ENCODE measurements around the gene ZC3H18.

The ZC3H18 gene

GRCh38 chr16:88640039-88640495, 69.9 kb downstream of the ZC3H18 start:
- no peak for TF ChIP-seq JUND (IDR thresholded peaks at IDR 0.05; ENCODE audit: low read depth)
- no peak for DNase-seq (ENCODE audit: low read depth in 1 of 2, low spot score in 1 of 2)
- in situ Hi-C loops (cut with HindIII; ENCODE audit: low pct_unique_long_range_greater_than_20kb, low sequenced_read_pairs), result no loop called here

DNA sequence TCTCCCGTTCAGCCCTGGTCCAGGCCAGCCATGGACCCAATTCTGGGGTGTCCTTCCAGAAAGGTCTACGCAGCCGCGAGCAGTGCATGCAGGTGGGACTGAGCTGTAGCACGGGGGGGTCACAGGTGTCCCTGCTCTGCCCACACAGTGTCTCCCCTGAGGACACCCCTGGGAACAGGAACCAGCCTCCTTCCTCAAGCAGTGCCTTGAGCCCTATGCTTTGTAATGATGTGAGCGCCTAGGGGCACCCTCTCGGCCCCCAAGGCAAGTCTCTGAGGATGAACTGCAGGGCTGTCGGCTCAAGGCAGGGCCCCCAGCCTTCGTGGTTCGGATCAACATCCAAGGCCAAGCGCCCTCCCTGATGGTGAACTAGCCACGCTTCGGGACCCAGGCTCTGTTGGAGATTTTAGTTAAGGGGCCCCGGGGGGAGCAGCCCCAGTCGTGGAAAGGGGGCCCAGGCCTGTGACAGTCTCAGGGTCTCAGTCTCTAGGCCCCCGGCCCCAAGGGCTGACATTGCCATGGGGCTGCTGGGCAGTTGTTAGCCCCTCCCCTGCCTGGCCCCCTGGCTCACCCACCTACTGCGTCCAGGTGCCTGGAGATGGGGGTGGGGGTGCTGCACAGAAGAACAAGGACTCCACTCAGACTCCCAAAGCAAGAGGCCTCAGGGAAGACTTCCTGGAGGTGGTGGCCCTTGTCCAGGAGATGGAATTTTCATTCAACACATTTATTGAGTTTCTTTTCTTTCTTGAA, 70.5 kb downstream of the ZC3H18 start:
- TF ChIP-seq JUND (IDR thresholded peaks at IDR 0.05; ENCODE audit: low read depth), result no peak
- in situ Hi-C loops (cut with HindIII; ENCODE audit: low pct_unique_long_range_greater_than_20kb, low sequenced_read_pairs), result no loop called here
- DNase-seq (ENCODE audit: low read depth in 1 of 2, low spot score in 1 of 2), result no peak

GRCh38 chr16:88642881-88643643, 72.9 kb downstream of the ZC3H18 start:
- no peak for TF ChIP-seq JUND (IDR thresholded peaks at IDR 0.05; ENCODE audit: low read depth)
- in situ Hi-C loops (cut with HindIII; ENCODE audit: low pct_unique_long_range_greater_than_20kb, low sequenced_read_pairs), result no loop called here
- DNase-seq (ENCODE audit: low read depth in 1 of 2, low spot score in 1 of 2), result no peak

- no peak for TF ChIP-seq JUND (IDR thresholded peaks at IDR 0.05; ENCODE audit: low read depth)
- no peak for DNase-seq (ENCODE audit: low read depth in 1 of 2, low spot score in 1 of 2)
- in situ Hi-C loops (cut with HindIII; ENCODE audit: low pct_unique_long_range_greater_than_20kb, low sequenced_read_pairs), result no loop called here
Measured at GRCh38 chr16:88643644-88643932, 73.4 kb downstream of the ZC3H18 start.

DNA sequence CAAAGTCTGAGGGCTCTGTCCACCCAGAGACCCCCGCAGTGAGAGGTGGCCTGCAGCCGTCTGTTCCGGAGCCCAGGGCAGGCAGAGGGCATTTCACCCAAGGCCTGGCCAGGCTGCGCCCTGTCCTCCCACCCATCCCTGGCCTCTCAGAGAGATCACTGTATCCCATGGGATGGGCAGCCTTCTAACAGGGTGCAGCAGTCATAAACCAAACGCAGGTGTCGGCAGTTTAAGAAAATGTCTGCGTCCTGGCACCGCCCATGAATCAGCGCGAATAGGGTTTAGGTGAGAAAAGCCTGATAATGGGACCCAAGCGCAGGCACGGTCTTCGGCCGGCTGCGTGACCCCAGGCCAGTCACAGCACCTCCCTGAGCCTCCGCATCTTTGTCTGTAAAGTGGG, 75.3 kb downstream of the ZC3H18 start:
- in situ Hi-C loops (cut with HindIII; ENCODE audit: low pct_unique_long_range_greater_than_20kb, low sequenced_read_pairs), result no loop called here
- DNase-seq (ENCODE audit: low read depth in 1 of 2, low spot score in 1 of 2), result no peak
- no peak for TF ChIP-seq JUND (IDR thresholded peaks at IDR 0.05; ENCODE audit: low read depth)

DNA sequence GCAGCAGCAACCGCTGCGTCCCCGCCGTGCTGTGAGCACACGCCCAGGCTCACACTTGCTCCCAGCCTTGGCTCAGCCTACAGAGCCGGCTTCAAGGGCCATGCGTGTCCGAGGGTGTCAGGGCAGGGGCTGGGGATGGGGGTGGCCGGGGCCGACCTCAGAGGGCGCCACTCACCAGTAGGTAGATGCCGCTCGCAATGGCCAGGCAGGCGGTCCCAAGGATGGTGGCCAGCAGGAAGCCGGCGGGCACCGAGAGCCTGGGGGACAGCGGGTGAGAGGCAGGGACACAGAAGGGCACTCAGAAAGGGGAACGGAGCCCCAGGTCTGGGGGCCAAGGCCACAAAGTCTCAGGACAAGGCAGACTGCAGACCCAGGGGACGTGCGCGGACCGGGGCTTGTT, 75.7 kb downstream of the ZC3H18 start:
- in situ Hi-C loops (cut with HindIII; ENCODE audit: low pct_unique_long_range_greater_than_20kb, low sequenced_read_pairs), result no loop called here
- TF ChIP-seq JUND (IDR thresholded peaks at IDR 0.05; ENCODE audit: low read depth), result no peak
- no peak for DNase-seq (ENCODE audit: low read depth in 1 of 2, low spot score in 1 of 2)

DNA sequence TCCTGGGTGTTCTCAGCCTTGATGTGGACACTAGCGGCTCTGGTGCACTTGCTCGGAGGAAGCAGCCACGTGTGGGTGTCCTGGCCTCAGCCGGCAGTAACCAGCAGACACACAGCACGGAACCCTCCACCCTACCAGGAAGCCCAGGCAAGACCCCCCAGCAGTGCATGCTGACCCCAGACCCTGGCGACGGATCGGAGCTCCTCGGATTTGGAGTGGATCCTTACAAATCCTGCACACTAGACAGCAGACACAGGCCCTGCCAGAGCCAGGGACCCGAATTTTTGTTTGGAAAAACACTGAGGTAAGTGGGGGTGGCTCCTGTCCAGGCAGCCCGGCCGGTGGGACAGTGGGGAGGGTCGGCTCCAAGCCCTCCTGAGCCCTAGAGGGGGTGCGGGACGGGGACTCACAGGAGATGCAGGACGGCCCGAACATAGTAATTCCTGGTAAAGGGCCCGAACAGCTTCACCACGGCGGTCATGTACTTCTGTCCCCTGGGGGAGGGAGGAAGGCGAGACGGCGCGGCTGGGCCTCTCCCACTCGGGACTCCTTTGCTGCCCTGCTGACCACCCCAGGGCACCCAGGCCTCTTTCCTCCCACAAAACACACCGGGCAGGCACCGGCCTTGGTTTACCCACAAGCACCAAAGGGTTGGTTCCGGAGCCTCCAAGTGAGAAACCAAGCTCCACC, 76.3 kb downstream of the ZC3H18 start:
- no peak for DNase-seq (ENCODE audit: low read depth in 1 of 2, low spot score in 1 of 2)
- no peak for TF ChIP-seq JUND (IDR thresholded peaks at IDR 0.05; ENCODE audit: low read depth)
- in situ Hi-C loops (cut with HindIII; ENCODE audit: low pct_unique_long_range_greater_than_20kb, low sequenced_read_pairs), result no loop called here

GRCh38 chr16:88647178-88648070, 77.2 kb downstream of the ZC3H18 start:
- DNase-seq (ENCODE audit: low read depth in 1 of 2, low spot score in 1 of 2), result no peak
- in situ Hi-C loops (cut with HindIII; ENCODE audit: low pct_unique_long_range_greater_than_20kb, low sequenced_read_pairs), result no loop called here
- TF ChIP-seq JUND (IDR thresholded peaks at IDR 0.05; ENCODE audit: low read depth), result no peak

GRCh38 chr16:88649195-88649923, 79.2 kb downstream of the ZC3H18 start:
- no peak for DNase-seq (ENCODE audit: low read depth in 1 of 2, low spot score in 1 of 2)
- in situ Hi-C loops (cut with HindIII; ENCODE audit: low pct_unique_long_range_greater_than_20kb, low sequenced_read_pairs), result no loop called here
- TF ChIP-seq JUND (IDR thresholded peaks at IDR 0.05; ENCODE audit: low read depth), result no peak

- no peak for DNase-seq (ENCODE audit: low read depth in 1 of 2, low spot score in 1 of 2)
- no peak for TF ChIP-seq JUND (IDR thresholded peaks at IDR 0.05; ENCODE audit: low read depth)
Measured at GRCh38 chr16:88649924-88650748, 79.9 kb downstream of the ZC3H18 start.

DNA sequence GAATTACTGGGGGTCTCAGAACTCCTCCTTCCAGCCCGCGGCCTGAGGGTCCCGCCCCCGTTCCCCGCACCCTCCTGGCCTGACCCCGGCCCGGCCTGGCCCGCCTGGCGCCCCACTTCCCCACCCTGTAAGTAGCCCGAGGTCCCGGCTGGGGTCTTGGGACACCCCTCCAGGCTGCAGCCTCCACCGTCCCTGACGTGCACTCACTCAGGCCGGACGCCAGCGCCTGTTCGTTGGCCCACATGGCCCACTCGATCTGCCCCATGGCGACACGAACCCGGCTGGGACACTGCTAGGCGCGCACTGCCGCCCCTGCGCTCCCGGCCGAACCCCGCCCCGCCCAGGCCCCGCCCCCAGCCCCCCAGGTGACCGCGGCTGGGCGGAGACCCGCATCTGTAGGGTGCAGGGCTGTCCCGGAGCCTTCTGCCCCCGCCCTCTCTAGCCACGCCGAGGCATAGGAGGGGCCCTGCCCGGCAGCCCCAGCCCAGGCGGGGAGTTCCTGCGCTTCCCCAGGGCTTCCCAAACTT, 80.6 kb downstream of the ZC3H18 start, which contains the start of gene CYBA:
Gene CYBA (minus strand): TSS at position 305 of the 527 bp plus-strand sequence. CDS start 40 bp downstream, at position 265.
- in situ Hi-C loops (cut with HindIII; ENCODE audit: low pct_unique_long_range_greater_than_20kb, low sequenced_read_pairs), result no loop called here
- no peak for DNase-seq (ENCODE audit: low read depth in 1 of 2, low spot score in 1 of 2)

More at GRCh38 chr16:88649924-88650748, 79.9 kb downstream of the ZC3H18 start:
- in situ Hi-C loops (cut with HindIII; ENCODE audit: low pct_unique_long_range_greater_than_20kb, low sequenced_read_pairs), result no loop called here

More for the DNA sequence above, 80.6 kb downstream of the ZC3H18 start, which contains the start of gene CYBA:
- no peak for TF ChIP-seq JUND (IDR thresholded peaks at IDR 0.05; ENCODE audit: low read depth)

Data from T47D (cell line).